Stomach (tissue), 9 donors: Measurements from ENCODE around the gene PKLR. TPM values are rescaled to one million over a fixed set of nuclear protein-coding genes. Genes with fewer than 3 reads are reported as not detected.
"Not testable (repeated sequence)": the region's sequence is repeated elsewhere in the genome, so short reads cannot be mapped to it uniquely, and the experiment has no call there.

Source experiments
- DNase-seq, 2 donors: peaks; one replicate each; pipeline versions ENCODE4 v3.0.0 to v3.0.0-alpha.2; 2013 to 2019
- H3K27ac ChIP-seq, 5 donors: fragments of 200-600 bp in 4 of 5; sonication (generic) in 4 of 5; one replicate each; pipeline ENCODE4 v1.5.1; 2013 to 2019; ENCODE audit warnings: mild to moderate bottlenecking in 1 of 5, moderate library complexity in 1 of 5
- H3K27me3 ChIP-seq, 3 donors: fragments of 200-600 bp; sonication (generic); one replicate each; pipeline ENCODE4 v1.5.1; 2017 to 2019; ENCODE audit warnings: mixed run types in 1 of 3
- H3K36me3 ChIP-seq, 4 donors: fragments of 200-600 bp; sonication (generic); 1 replicate in 3 of 4; 2 replicates in 1 of 4; pipeline ENCODE4 v1.5.1; 2016 to 2019
- H3K4me1 ChIP-seq, 4 donors: fragments of 200-600 bp; sonication (generic); one replicate each; pipeline ENCODE4 v1.5.1; 2016 to 2019
- H3K4me3 ChIP-seq, 4 donors: fragments of 200-600 bp; sonication (generic) in 3 of 4; one replicate each; pipeline ENCODE4 v1.5.1; 2016 to 2019; ENCODE audit warnings: mild to moderate bottlenecking in 1 of 4
- H3K9me3 ChIP-seq, 4 donors: fragments of 200-600 bp; sonication (generic); one replicate each; pipeline ENCODE4 v1.5.1; 2016 to 2019
- CTCF ChIP-seq, 7 experiments: fragments of 450-650 bp in 4 of 7; fragments of 200-600 bp in 3 of 7; sonication (generic) in 3 of 7; IDR thresholded peaks; one replicate each; pipeline ENCODE4 v1.5.1; 2016 to 2019; ENCODE audit warnings: antibody characterized with exemption in 7 of 7, control low read depth in 2 of 7, mild to moderate bottlenecking in 1 of 7
- EP300 ChIP-seq: sonication (generic); formaldehyde crosslinking; IDR thresholded peaks from one replicate; pipeline ENCODE4 v1.6.1; 2017; ENCODE audit warnings: antibody characterized with exemption
- POLR2A ChIP-seq, 4 donors: fragments of 450-650 bp; IDR thresholded peaks; one replicate each; pipeline ENCODE4 v1.6.1; 2016; ENCODE audit warnings: antibody characterized with exemption in 4 of 4, control low read depth in 2 of 4, mild to moderate bottlenecking in 1 of 4, moderate library complexity in 1 of 4
- POLR2AphosphoS5 ChIP-seq, 3 donors: sonication (generic); formaldehyde crosslinking; IDR thresholded peaks; one replicate each; pipeline ENCODE4 v1.6.1; 2016; ENCODE audit warnings: antibody characterized with exemption in 3 of 3
- WGBS, 5 donors: extraction: QIAGEN DNeasy Blood & Tissue Kit in 3 of 5; methylation state at CpG; one replicate each; pipeline versions ENCODE4 v1.1.5 to v1.1.7; 2013 to 2018; 5-methylcytosine and 5-hydroxymethylcytosine counted together
- intact Hi-C: fragments of 100-400 bp; cut with DNase I; formaldehyde crosslinking; loops from one replicate; pipeline ENCODE4 v1.15.1; 2023; ENCODE audit warnings: low total_unique reads
- polyA plus RNA-seq, 3 donors: library from polyadenylated mRNA; stranded (reverse); fragments of 200-250 nt; gene quantifications; one replicate each; pipeline ENCODE4 v1.2.3, GENCODE V29; 2013
- total RNA-seq, 5 donors: library from RNA; depleted of rRNA; stranded (reverse); fragments of >200 nt; gene quantifications; one replicate each; pipeline versions ENCODE4 v1.1.0 to v1.2.3, GENCODE V29; 2014 to 2016
- donor health status: healthy with polysubstance abuse.
- donor health status: Bipolar disorder and iron deficiency.
- donor health status: healthy.

PKLR gene
- total and polyA plus RNA-seq, 8 donors: 4.6 TPM; not detected in 7

GRCh38 chr1:155329980-155330598, 28.9 kb upstream of the PKLR start:
- no peaks in the 10 kb centered on the region for H3K9me3 ChIP-seq
- no peaks in the 10 kb centered on the region for H3K27me3 ChIP-seq
- DNase-seq: no peak
- WGBS, 5 donors: 87 to 90% (median 89%) methylated on average over 11 of the region's 11 CpGs
- H3K36me3 ChIP-seq: peaks cover 35 to 80% (median 74%) of the 10 kb centered on the region in 4 donors
- TF ChIP-seq EP300 (no peak), CTCF (IDR thresholded peaks at IDR 0.05) (no peak), POLR2AphosphoS5 (IDR thresholded peaks at IDR 0.05) (no peak), POLR2A (IDR thresholded peaks at IDR 0.05) (no peak)
- peaks cover 10 to 25% (median 17%) of the 10 kb centered on the region in 4 donors for H3K4me1 ChIP-seq
- no peak overlapping the region for H3K4me3 ChIP-seq
- intact Hi-C loops: no loop called here
- no peak overlapping the region for H3K27ac ChIP-seq

- H3K27ac ChIP-seq, DNase-seq, H3K27me3 ChIP-seq, H3K4me3 ChIP-seq, H3K9me3 ChIP-seq, intact Hi-C loops: not testable (repeated sequence)
- WGBS, 5 donors: 84 to 92% (median 87%) methylated on average over 7 of the region's 7 CpGs
- peaks cover 13 to 30% (median 22%) of the 10 kb centered on the region in 4 donors for H3K4me1 ChIP-seq
- H3K36me3 ChIP-seq: peaks cover 29 to 67% (median 62%) of the 10 kb centered on the region in 4 donors
These were observed 27.6 kb upstream of the PKLR start for GRCh38 chr1:155328856-155329255.

GRCh38 chr1:155327981-155328380, 26.7 kb upstream of the PKLR start:
- H3K4me3 ChIP-seq: no peak overlapping the region
- TF ChIP-seq POLR2AphosphoS5 (IDR thresholded peaks at IDR 0.05): no peak
- no peak for TF ChIP-seq CTCF (IDR thresholded peaks at IDR 0.05)
- no peak for TF ChIP-seq POLR2A (IDR thresholded peaks at IDR 0.05)
- no peak for TF ChIP-seq EP300
- H3K9me3 ChIP-seq: no peaks in the 10 kb centered on the region
- DNase-seq: no peak
- peaks cover 13 to 30% (median 22%) of the 10 kb centered on the region in 4 donors for H3K4me1 ChIP-seq
- WGBS, 5 donors: 84 to 91% (median 90%) methylated on average over 4 of the region's 4 CpGs
- H3K27me3 ChIP-seq: no peaks in the 10 kb centered on the region
- intact Hi-C loops: no loop called here
- peaks cover 29 to 61% (median 57%) of the 10 kb centered on the region in 4 donors for H3K36me3 ChIP-seq
- no peak overlapping the region for H3K27ac ChIP-seq

- Histone ChIP-seq H3K27ac (no peak overlapping the region), H3K4me3 (no peak overlapping the region), H3K4me1 (peaks cover 19 to 44% (median 34%) of the 10 kb centered on the region in 4 donors), H3K9me3 (no peaks in the 10 kb centered on the region), H3K36me3 (peaks cover 27 to 56% (median 54%) of the 10 kb centered on the region in 4 donors), H3K27me3 (no peaks in the 10 kb centered on the region)
- 85 to 92% (median 87%) methylated on average over 3 to 7 of the region's 7 CpGs for WGBS, 5 donors
- DNase-seq: no peak
- TF ChIP-seq POLR2A (IDR thresholded peaks at IDR 0.05) (no peak), EP300 (no peak), CTCF (IDR thresholded peaks at IDR 0.05) (no peak), POLR2AphosphoS5 (IDR thresholded peaks at IDR 0.05) (no peak)
- intact Hi-C loops: no loop called here
These were observed 25.4 kb upstream of the PKLR start for GRCh38 chr1:155326631-155327037.

GRCh38 chr1:155326020-155326526, 24.8 kb upstream of the PKLR start:
- H3K27ac ChIP-seq: peak overlapping the region in 3 of 5 donors; percentile 14 to 98 (median 96)

More at GRCh38 chr1:155326020-155326526, 24.8 kb upstream of the PKLR start:
- Histone ChIP-seq H3K4me1 (peaks cover 24 to 49% (median 39%) of the 10 kb centered on the region in 4 donors), H3K36me3 (peaks cover 21 to 50% (median 48%) of the 10 kb centered on the region in 4 donors), H3K4me3 (peak overlapping the region in 1 of 4 donors; percentile 96), H3K9me3 (no peaks in the 10 kb centered on the region), H3K27me3 (no peaks in the 10 kb centered on the region)
- WGBS, 5 donors: 77 to 83% (median 81%) methylated on average over 6 of the region's 6 CpGs
- no peak for TF ChIP-seq POLR2AphosphoS5 (IDR thresholded peaks at IDR 0.05)
- no peak for TF ChIP-seq EP300
- TF ChIP-seq CTCF (IDR thresholded peaks at IDR 0.05): no peak
- TF ChIP-seq POLR2A (IDR thresholded peaks at IDR 0.05): no peak
- no peak for DNase-seq
- intact Hi-C loops: no loop called here
